Ovary (tissue), 3 donors: ENCODE data around the gene XKR7.

Experiments
- CTCF ChIP-seq, 3 donors: fragments of 450-650 bp in 2 of 3; fragments of 200-600 bp in 1 of 3; IDR thresholded peaks; one replicate each; pipeline versions ENCODE4 v1.5.1 to v1.8.0; 2016 to 2022; ENCODE audit warnings: antibody characterized with exemption in 3 of 3, mild to moderate bottlenecking in 1 of 3
- POLR2A ChIP-seq: fragments of 450-650 bp; IDR thresholded peaks from one replicate; pipeline ENCODE4 v1.6.1; 2017; ENCODE audit warnings: antibody characterized with exemption, mild to moderate bottlenecking, moderate library complexity
- donor health status: DM: no; HTN: no; CAD: no.

- TF ChIP-seq POLR2A (no peak), CTCF (IDR thresholded peaks at IDR 0.05) (no peak)
These were observed 28.3 kb upstream of the XKR7 start for GRCh38 chr20:31939661-31940060.
